MM.1S (cell line): ENCODE data around the gene DNAH8.

Source experiments
- CTCF ChIP-seq: fragments of 300-600 bp; sonication (generic); IDR thresholded peaks from 2 replicates; pipeline ENCODE4 v1.5.1; 2016; ENCODE audit warnings: antibody characterized with exemption, low read length, mixed read lengths
- EZH2 ChIP-seq: fragments of 300-600 bp; sonication (generic); optimal IDR thresholded peaks from 2 replicates; pipeline ENCODE3; 2017; ENCODE audit warnings: low read depth, mild to moderate bottlenecking, antibody characterized with exemption, low read length, mixed read lengths
- EZH2phosphoT487 ChIP-seq: fragments of 300-600 bp; sonication (generic); IDR thresholded peaks from 2 replicates; pipeline ENCODE4 v1.6.1; 2018; ENCODE audit warnings: antibody characterized with exemption, low read length

- no peak for TF ChIP-seq EZH2
- no peak for TF ChIP-seq CTCF
- no peak for TF ChIP-seq EZH2phosphoT487
These were observed 103.6 kb downstream of the DNAH8 start for GRCh38 chr6:38818691-38819090.
